WI38 (cell line): ENCODE data around the gene SLC25A31.

Experiments used
- H3K4me3 ChIP-seq: 2 replicates; pipeline ENCODE4 v1.5.1; 2011; ENCODE audit warnings: low read depth, mild to moderate bottlenecking, control low read depth, low read length
- TF ChIP-seq, protein P1 (sequence below): IDR thresholded peaks from 2 replicates; pipeline ENCODE4 v1.5.1; 2012; ENCODE audit warnings: low read depth, mild to moderate bottlenecking, control low read depth, low read length

SLC25A31 gene

DNA sequence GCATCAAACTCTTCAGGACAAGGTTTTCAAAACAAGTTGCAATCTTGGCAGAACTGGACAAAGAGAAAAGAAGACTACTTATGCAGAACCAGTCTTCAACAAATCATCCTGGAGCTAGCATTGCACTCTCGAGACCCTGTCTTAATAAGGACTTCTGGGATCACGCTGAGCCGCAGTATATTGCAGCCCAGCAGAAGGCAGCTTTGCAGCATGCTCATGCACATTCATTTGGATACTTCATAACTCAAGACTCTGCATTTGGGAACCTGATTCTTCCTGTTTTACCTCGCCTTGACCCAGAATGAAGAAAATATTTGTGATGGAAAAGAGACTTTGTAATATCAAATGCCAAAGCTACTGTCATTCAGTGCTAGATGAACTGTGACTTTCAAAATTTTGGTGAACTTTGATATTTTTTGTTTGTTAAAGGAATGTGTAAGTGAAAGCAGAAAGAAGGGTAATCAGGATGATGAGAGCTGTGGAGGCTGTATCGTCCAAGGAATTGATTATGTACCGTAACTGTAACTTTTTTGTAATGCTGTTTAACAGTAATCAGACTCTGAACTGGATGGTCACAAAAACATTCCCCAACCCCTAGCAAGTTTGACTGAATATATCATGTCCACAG lies 79.1 kb downstream of the SLC25A31 start:
- TF ChIP-seq, protein P1, sequence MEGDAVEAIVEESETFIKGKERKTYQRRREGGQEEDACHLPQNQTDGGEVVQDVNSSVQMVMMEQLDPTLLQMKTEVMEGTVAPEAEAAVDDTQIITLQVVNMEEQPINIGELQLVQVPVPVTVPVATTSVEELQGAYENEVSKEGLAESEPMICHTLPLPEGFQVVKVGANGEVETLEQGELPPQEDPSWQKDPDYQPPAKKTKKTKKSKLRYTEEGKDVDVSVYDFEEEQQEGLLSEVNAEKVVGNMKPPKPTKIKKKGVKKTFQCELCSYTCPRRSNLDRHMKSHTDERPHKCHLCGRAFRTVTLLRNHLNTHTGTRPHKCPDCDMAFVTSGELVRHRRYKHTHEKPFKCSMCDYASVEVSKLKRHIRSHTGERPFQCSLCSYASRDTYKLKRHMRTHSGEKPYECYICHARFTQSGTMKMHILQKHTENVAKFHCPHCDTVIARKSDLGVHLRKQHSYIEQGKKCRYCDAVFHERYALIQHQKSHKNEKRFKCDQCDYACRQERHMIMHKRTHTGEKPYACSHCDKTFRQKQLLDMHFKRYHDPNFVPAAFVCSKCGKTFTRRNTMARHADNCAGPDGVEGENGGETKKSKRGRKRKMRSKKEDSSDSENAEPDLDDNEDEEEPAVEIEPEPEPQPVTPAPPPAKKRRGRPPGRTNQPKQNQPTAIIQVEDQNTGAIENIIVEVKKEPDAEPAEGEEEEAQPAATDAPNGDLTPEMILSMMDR, result no peak
- no peak overlapping the region for H3K4me3 ChIP-seq

DNA sequence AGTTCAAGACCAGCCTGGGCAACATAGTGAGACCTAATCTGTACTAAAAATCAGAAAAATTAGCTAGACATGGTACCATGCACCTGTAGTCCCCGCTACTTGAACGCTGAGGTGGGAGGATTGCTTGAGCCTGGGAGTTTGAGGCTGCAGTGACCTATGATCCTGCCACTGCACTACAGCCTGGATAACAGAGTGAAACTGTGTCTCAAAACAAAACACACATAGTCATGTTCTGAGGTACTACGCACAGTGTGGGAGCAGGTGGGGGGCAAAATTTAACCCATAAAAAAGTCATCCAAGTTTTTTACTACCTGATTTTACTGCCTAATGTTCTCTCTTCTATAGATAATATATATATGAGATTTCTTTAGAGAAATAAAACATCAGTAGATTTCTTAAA lies 80.4 kb downstream of the SLC25A31 start:
- no peak overlapping the region for H3K4me3 ChIP-seq
- TF ChIP-seq, protein P1, result no peak

DNA sequence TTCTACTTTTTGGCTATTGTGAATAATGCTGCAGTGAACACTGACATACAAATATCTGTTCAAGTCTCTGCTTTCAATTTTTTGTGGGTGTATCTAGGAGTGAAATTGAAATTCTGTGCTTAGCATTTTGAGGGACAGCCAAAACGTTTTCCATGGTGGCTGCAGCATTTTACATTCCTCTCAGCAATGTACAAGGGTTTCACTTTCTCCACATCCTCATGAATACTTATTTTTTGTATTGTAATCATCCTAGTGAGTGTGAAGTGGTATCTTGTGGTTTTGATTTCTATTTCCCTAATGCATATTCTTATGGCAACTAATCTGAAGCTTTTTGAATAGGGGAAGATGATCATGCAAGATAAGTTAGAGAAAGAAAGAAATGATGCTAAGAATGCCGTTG lies 92.2 kb downstream of the SLC25A31 start:
- H3K4me3 ChIP-seq, result no peak overlapping the region
- TF ChIP-seq, protein P1, result no peak
